Stimulated activated CD8-positive, alpha-beta memory T cell treated with anti-CD3 and anti-CD28 coated beads, Interleukin-4, amount 100 ng/mL, for 1 hour (primary cell): ENCODE results near the gene ATP8B3.

Experiments
- DNase-seq, 2 donors: peaks; one replicate each; pipeline ENCODE4 v3.0.0-alpha.2; 2020; ENCODE audit warnings: low read depth in 2 of 2, low spot score in 1 of 2

The ATP8B3 gene

DNA sequence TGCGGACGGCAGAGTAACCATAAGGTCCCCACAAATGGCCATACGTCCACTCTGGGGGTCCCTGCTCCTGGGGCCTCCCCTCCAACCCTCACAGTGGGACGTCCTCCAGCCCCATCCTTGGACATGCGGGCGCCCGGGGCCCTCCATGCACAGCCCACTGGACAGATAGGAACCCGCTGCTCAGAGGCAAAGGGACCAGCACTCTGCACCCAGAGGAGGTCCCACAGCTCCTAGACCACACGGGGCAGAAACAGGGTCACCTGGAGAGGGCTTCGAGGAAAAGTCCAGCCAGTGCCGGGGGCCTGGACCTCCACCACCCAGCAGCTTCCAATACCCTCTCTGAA, 25.1 kb upstream of the ATP8B3 start:
- DNase-seq, result no peak

DNA sequence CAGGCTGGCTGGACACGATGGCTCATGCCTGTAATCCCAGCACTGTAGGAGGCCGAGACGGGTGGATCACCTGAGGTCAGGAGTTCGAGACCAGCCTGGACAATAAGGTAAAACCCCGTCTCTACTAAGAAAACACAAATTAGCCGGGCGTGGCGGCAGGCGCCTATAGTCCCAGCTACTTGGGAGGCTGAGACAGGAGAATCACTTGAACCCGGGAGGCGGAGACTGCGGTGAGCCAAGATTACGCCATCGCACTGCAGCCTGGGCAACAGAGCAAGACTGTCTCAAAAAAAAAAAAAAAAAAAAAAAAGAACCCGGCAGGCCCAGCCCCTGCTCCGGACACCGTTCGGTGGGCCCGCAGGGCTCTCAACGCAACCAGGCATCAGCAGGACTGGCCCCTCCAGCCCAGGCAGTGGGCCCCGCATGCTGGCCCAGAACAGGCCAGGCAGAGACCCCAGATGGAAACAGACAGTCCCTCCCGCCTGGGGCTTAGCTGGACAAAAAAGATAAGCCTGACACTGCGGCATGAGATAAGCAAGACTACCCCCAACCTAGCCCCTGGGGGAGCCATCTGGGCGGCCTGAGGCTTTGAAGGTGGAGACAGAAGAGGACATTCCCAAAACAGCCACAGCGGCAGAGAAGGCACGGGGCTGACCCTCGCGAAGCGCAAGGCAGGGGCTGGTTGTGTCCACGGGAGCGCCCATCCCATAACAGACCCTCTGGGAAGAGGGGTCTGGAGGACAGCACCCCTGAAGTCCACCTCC, 24.6 kb upstream of the ATP8B3 start:
- DNase-seq, result no peak

DNA sequence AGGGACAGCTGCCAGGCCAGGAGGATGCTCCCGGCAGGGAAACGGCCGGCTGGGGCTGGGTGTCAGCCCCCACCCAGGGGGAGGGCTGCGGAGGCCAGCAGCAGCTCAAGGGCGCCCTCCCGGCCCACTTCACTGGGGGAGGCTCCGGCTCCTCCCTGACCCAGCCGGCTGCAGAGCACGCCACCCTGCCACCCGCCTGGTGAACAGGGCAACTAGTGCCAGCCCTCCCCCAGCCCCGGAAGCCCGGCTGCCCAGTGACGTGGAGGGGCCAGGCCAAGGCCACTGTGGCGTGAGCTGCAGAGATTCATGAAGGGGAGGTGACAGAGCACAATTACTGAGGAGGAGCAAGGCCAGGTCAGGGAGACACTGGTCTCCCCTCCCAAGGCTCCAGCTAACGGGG, 21.5 kb upstream of the ATP8B3 start:
- no peak for DNase-seq

DNA sequence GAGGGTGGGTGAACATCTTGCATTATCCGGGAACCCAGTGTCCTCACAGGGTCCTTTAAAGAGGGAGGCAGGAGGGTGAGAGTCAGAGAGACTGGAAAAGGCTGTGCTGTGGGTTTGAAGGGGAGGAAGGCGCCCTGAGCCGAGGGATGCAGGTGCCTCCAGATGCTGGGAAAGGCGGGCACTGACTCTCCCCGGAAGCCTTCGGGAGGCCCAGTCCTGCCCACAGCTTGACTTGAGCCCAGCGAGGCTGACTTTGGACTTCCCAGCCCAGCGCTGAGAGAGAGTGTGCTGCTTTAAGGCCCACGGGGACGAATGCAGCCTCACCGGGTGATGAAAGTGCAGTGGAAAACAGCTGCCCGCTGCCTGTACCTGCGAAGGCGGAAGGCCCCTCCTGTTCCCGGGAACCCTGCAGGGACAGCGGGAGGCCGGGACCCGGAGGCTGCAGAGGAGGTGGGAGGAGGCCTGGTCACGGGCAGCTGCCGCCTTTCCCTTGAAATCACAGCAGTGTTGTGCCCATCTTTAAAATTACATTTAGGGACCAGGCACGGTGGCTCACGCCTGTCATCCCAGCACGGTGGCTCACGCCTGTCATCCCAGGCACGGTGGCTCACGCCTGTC, 20.1 kb upstream of the ATP8B3 start:
- no peak for DNase-seq

DNA sequence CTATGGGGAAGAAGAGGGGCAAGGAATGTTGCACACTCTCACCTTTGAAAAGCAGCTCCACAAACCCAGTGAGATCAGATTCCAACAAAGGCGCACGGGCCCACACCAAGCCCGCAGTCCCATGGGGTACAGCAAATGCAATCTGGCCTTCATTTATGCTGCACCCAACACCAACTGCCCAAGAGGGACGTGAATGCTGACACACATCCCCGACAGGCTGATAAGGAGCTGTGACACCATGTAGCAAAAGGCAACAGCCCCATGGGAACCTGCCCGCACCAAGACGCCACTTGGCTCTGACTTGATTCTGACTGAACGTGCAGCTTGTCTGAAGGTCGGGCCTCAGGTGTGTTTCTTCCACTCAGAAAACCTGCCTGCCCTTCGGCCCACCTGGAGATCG, 18.9 kb upstream of the ATP8B3 start:
- no peak for DNase-seq

DNA sequence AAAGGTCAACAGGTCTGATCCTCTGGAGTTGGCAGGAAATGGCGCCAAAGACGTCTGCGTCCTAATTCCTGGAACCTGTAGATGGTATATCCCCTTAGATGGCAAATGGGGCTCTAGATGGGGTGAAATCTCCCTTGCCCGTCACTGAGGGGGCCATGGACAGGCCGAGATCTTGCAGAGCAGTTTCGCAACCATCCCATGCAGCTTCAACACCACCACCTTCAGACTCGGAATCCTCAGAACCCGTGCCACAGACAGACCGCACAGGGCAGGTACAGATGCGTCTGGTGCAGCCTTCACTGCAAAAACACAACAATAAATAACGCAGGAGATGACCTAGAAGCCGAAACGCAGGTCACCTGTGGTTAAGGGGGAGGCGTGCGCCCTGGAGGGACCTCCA, 18.5 kb upstream of the ATP8B3 start:
- DNase-seq, result no peak

DNA sequence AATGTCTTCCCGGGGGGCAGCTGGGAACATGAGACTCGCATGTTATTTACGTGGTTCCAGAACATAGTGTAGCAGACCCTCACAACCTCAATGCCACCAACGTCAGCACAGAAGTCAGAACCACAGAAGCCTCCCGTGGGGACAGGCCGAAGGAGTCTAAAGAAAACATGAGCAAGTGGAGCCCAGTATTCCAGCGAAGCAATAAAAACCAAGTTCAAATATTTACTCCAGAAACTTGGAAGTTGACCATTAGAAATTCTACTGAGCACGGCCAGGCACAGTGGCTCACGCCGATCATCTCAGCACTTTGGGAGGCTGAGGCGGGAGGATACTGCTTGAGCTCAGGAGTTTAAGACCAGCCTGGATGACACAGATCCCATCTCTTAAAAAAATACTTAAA, 17.9 kb upstream of the ATP8B3 start:
- no peak for DNase-seq

DNA sequence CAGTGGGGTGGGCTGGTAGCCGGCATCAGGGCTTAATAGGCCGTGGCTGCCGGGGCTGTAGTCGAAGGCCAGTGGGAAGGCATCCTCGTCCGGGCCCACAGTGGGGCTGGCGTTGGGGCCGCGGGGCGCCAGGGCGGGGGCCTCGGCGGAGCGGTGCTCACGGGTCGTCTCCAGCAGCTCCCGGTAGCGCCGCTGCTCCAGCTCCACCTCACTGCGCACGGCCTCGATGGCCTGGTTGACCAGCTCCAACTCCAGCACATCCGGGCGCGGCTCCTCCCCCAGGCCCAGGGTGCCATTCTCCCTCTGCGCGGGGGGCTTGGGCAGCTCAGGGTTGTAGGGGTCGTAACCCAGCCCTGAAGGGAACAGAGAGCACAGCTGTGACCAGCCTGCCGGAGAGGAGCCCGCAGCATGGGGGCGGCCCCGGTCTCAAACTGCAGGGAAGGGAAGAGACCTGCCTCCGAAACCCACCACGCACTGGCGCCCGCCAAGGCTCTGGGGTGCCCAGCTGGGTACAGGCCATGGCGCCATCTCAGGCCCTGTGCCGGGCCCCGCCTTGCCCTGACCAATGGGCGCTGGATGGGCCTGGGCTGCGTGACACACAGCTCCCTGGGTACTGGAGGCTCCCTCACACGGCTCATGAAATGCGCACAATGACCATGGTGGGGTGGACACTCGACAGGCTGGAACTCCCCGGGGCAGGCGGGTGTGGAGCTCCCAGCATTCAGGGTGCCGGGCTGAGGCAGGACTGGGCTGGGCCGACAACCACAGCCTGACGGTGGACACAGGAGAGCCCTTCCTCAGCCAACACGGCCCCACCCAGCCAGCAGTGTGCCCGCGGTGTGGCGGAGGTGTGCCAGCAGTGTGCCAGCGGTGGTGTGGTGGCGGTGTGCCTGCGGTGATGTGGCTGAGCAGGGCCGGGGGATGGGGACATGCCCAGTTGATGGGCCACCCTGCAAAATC, 16.5 kb upstream of the ATP8B3 start:
- DNase-seq, result no peak

DNA sequence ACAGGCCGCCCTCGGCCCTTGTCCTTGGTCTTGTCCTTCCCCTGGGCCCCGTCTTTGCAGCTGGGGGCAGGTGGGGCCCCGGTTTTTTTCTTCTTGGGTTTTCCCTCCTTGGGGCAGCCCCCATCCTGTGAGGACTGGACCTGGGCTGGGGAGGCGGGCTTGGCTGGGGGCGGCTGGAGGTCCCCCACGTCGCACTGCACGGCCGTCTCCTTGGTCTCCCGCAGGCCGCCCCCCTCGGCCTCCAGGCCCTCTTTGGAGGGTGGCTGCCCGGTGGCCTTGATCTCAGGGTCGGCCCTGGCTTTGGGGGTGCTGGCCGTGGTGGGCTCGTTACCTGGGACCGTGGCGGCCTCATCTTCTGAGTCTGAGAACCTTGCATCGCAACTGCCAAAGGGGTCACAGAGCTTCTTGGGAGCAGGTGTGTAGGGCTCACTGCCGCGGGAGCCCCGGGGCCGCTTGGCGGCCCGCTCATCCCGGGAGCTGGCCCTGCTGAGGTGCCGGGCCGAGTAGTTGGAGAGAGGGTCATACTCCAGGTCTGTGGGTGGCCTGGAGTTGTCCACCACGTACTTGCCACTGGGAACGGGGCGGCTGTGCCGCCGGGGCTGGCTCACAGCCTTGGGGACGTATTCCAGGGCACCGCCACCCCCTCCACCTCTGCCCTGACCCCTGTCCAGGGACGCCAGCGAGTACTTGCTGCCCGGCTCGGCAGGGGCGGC, 15.6 kb upstream of the ATP8B3 start:
- DNase-seq, result no peak

DNA sequence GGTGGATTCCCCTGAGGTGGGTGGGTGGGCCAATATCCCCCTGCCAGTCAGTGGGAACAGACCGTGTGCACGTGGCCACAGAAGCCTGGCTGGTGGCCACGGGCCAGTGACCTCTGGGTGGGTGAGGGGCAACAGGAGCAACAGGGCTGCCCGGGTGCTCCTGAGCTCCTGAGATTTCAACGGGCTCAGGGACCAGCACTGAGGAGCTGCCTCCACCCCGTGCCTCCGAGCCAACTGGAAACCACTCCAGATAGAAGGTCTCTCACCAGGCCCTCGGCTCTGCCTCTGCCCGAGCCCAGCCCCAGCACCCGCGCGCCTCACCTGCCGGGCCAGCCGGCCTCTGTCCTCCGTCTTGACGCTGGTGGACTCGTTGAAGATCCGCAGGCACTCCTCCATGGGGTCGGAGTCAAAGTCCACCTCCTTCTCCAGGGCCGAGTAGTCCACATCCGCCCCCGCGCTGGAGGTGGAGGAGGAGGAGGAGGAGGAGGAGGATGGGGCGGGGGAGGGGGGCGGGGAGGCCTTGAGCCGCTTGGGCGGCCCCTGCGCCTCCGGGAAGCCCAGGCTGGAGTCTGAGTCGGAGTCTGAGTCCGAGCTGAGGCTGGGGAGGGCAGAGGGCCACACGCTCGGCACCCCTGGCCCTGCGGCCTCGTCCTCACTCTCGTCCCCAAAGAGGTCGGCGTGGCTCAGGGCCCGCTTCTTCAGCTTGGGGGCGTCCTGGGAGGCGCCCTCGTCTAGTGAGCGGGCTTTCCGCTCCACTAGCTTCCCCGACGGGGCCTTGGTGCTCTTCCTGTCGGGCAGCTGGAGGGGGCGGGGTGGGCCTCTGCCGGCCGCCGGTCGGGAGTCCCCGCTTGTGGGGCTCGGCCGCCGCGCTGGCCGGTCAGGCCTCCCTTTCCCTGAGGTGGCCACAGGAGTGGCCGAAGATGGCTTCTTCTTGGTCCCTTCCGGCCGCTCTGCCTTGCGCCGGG, 14.8 kb upstream of the ATP8B3 start:
- no peak for DNase-seq

DNA sequence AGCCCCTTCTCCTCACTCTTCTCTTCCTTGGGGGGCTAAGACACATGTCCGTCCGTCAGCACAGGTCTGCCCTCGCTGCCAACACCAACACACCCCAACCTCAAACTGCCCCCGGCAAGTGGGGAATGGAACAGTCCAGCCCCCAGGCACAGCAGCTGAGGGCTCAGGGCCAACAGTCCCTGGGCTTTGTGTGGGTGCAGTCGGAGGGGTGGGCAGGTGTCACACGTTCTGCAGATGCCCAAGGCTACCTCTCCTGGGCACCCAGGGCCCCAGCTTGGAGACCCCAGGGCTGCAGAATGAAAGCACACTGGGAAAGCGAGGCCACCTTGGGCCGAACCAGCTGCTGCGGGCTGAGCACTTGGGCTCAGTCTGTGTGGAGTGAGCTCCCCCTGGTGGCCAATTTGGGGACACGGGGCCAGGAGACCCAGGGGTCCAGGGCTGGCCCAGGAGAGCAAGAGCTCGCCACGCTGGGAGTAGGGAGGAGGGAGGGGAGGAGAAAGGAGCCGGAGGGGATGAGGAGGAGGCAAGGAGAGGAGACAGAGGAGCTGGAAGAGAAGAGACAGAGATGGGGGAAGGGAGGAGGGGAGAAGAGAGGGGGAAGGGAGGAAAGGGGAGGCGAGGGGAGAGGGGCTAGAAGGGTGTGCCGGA, 14.0 kb upstream of the ATP8B3 start:
- DNase-seq, result peak; percentile 64 to 65

DNA sequence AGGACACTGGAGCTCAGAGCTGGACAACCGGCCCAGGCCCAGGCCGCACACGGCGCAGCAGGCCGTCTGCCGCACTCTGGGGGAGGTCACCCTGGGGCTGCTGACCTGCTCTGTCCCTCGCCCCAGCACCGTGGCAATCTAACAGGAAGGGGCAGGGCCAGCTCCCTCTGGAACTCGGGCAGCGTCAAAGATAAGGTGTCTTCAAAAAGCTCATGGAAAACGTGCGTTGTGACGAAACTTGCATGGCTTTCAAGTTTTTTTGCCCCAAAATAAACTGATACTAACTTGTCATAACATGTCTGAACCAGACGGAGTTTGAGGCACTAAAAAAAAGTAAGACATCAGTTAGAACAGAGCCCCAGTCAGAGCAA, 12.2 kb upstream of the ATP8B3 start:
- DNase-seq, result no peak

DNA sequence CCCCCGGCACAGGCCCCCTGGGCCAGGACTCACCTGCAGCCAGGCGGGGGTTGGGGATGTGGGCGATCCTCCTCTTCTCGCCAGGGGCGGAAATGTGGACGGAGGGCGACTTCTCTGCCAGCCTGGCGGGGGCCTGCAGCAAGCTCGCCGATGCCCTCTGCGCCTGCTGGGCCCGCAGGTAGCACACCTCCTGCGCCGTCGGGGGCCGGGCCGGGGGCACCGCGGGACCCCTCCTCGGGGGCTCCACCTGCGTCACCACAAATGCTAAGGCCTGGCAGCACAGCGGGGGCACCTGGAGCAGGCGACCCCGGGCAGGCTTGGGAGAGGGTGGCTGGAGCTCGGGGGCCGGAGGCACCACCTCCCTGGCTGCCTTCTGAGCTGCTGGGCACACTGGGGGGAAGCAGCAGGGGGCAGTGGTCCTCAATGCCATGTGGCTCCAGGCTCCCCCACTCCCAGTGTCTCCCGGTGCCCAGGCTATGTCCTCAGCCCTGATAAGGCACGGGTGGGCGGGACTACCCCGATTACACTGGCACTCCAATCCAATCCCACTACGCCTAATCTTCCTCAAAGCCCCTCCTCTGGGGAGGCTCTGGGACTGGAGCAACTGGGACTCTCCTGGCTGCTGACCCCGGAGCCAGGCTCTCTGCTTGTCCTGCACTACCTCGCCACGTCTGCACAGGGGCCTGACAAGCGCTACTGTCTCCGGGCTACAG, 11.6 kb upstream of the ATP8B3 start:
- no peak for DNase-seq

DNA sequence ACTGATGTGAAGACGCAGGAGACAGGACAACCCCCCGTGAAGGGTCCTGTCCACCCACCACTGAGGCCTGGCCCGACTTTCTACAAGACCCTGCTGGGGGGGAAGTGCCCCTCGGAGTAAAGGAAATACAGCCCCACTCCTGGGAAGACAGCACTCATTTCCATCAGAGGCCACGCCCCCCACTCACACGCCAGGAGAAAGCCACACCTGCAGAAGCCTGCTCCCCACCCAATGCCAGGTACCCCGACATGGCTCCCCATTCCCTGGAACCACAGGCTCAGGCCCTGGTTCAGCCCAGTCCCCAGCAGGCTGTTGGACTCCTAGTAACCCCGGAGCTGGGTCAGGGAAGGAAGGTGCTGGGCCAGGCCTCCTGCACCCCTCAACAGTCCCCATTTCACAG, 10.9 kb upstream of the ATP8B3 start:
- no peak for DNase-seq

DNA sequence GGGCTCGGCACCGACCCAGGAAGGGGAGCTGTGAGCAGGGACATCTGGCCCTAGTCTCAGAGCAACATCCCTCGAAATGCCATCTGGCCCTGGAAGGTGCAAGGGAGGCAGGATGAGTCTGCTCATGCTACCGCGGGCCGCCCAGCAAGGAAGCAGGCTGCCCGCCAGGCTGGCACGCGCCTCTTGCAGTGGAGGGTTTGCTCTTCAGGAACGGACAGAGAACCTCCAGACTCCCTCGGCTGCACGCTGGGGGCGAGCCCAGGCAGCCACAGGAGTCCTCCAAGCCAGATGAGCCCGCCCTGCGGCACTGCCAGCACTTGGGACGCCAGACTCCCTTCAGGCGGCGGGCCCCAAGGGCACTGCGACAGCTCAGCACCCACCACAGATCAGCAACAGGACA, 10.1 kb upstream of the ATP8B3 start:
- DNase-seq, result no peak

DNA sequence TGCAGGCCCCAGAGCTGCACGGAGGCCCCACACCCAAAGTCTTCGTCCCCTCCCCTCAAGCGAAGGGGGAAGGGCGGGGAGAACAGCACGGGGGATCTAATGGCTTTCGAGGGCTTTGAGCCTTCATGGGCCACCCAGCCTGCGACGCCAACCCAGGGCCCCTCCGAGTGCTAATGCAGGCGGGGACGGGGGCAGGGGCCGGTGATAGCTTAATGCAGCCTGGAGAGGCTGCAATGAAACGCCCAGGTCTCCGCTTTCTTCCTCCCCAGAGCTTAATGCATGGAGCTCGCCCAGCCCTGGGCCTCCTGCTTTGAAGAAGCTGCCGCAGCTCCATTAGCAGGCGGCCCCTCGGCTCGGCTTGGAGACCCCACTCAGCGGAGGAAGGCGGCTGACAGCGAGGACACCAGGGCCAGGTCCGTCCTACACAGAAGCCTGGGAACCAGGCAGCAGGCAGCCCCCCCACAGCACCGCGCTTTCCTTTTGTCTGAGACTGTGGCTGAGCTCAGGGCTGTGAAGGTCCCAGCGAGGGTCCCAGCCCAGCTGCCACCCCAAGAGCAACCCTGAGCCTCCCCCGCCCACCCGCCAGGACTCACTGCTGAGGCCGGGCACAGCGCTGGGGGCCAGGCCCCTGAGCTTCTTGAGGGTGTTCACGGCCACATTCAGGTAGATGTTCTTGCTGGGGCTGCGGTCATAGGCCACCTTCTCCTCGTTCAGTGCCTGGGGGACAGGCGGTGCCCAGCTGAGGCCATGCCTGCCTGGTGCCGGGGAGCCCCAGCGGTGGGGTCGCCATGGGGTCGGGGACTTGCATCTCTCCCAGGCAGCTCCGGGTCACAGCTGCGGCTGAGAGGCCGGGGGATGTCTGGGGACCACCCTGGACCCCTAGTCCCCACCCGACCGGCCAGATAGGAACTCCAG, 7.5 kb upstream of the ATP8B3 start:
- DNase-seq, result no peak

DNA sequence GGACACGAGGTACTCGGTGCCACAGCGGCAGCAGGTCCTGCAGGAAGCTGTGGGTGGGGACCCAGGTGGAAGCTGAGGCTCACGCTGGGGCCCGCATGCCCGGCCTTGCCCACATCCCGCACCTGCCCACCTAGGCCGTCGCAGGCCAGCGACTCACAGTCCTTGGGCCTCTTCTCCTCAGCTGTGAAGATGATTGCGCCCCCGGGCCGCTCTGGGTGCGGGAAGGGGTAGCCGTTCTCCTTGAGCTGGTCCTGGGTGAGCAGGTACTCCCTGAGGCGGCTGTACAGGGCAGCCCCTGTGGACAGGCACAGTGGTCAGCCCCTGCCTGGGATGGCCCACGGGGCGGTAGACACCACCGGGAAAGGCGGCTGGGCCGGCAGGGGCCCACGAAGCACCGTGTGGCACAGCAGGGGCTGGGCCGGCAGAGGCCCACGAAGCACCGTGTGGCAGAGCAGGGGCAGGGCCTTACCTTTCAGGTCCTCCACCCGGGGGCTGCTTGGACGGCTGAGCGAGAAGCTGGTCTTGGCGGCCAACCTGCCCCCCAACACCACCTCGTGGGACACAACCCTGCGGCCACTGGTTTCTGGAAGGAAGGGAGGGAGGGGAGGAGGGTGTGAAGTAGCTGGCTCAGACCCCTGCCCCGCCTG, 6.6 kb upstream of the ATP8B3 start:
- DNase-seq, result no peak
